ENCODE results near the gene LAMA5.

The LAMA5 gene

GRCh38 chr20:62330576-62331317 lies 36.4 kb downstream of the LAMA5 start:
- no peak for DNase-seq (ENCODE audit: low read depth)

GRCh38 chr20:62329389-62330377 lies 37.4 kb downstream of the LAMA5 start:
- no peak for DNase-seq (ENCODE audit: low read depth)

- DNase-seq (ENCODE audit: low read depth): no peak
These were observed 38.3 kb downstream of the LAMA5 start for GRCh38 chr20:62328684-62329388.

GRCh38 chr20:62327726-62328495 lies 39.2 kb downstream of the LAMA5 start:
- no peak for DNase-seq (ENCODE audit: low read depth)

- no peak for DNase-seq (ENCODE audit: low read depth)
These were observed 40.0 kb downstream of the LAMA5 start for GRCh38 chr20:62326959-62327725.

GRCh38 chr20:62326559-62326958 lies 40.6 kb downstream of the LAMA5 start:
- no peak for DNase-seq (ENCODE audit: low read depth)

- no peak for DNase-seq (ENCODE audit: low read depth)
These were observed 41.8 kb downstream of the LAMA5 start for GRCh38 chr20:62325172-62325905.

GRCh38 chr20:62323980-62324906 lies 42.9 kb downstream of the LAMA5 start:
- no peak for DNase-seq (ENCODE audit: low read depth)

- no peak for DNase-seq (ENCODE audit: low read depth)
These were observed 43.7 kb downstream of the LAMA5 start for GRCh38 chr20:62323146-62323979.

GRCh38 chr20:62322492-62323041 lies 44.5 kb downstream of the LAMA5 start:
- DNase-seq (ENCODE audit: low read depth): no peak

- no peak for DNase-seq (ENCODE audit: low read depth)
These were observed 45.1 kb downstream of the LAMA5 start for GRCh38 chr20:62321975-62322374.

GRCh38 chr20:62321521-62321948 lies 45.6 kb downstream of the LAMA5 start:
- no peak for DNase-seq (ENCODE audit: low read depth)

GRCh38 chr20:62320581-62321354 lies 46.3 kb downstream of the LAMA5 start:
- DNase-seq (ENCODE audit: low read depth): no peak

- DNase-seq (ENCODE audit: low read depth): no peak
These were observed 47.7 kb downstream of the LAMA5 start for GRCh38 chr20:62319346-62319909.

- DNase-seq (ENCODE audit: low read depth): no peak
These were observed 48.4 kb downstream of the LAMA5 start for GRCh38 chr20:62318400-62319345.

Data from activated gamma-delta T cell treated with anti-CD3 and anti-CD28 coated beads, Interleukin-2, amount 50 U/mL, for 16 hours (primary cell).